Ascending aorta (tissue), 2 donors: ENCODE results near the gene MTLN. TPM values are rescaled to one million over a fixed set of nuclear protein-coding genes. Genes with fewer than 3 reads are reported as not detected.
"Not testable (repeated sequence)": the region's sequence is repeated elsewhere in the genome, so short reads cannot be mapped to it uniquely, and the experiment has no call there.

ENCODE experiments used
- DNase-seq, 2 donors: peaks; one replicate each; pipeline ENCODE4 v3.0.0-alpha.2; 2019; ENCODE audit warnings: low spot score in 2 of 2
- H3K27ac ChIP-seq, 2 donors: fragments of 200-600 bp; sonication (generic); one replicate each; pipeline ENCODE4 v1.5.1; 2016 to 2017; ENCODE audit warnings: mild to moderate bottlenecking in 1 of 2
- H3K27me3 ChIP-seq: fragments of 200-600 bp; sonication (generic); one replicate; pipeline ENCODE4 v1.5.1; 2017
- H3K36me3 ChIP-seq, 2 donors: fragments of 200-600 bp; sonication (generic); one replicate each; pipeline ENCODE4 v1.5.1; 2016
- H3K4me1 ChIP-seq, 2 donors: fragments of 200-600 bp; sonication (generic); one replicate each; pipeline ENCODE4 v1.5.1; 2016 to 2017; ENCODE audit warnings: mild to moderate bottlenecking in 1 of 2
- H3K4me3 ChIP-seq, 2 donors: fragments of 200-600 bp; sonication (generic); one replicate each; pipeline ENCODE4 v1.5.1; 2016 to 2017; ENCODE audit warnings: mild to moderate bottlenecking in 1 of 2
- H3K9me3 ChIP-seq, 2 donors: fragments of 200-600 bp; sonication (generic); one replicate each; pipeline ENCODE4 v1.5.1; 2016
- intact Hi-C: fragments of 100-400 bp; cut with DNase I; formaldehyde crosslinking; loops from one replicate; pipeline ENCODE4 v1.15.1; 2023
- total RNA-seq: library from RNA; depleted of rRNA; stranded (reverse); fragments of >200 nt; gene quantifications from one replicate; pipeline ENCODE4 v1.1.0, GENCODE V29; 2016
- TF ChIP-seq, protein P1 (sequence below), 3 experiments: fragments of 200-600 bp in 2 of 3; fragments of 450-650 bp in 1 of 3; sonication (generic) in 2 of 3; IDR thresholded peaks; one replicate each; pipeline ENCODE4 v1.5.1; 2016 to 2019; ENCODE audit warnings: antibody characterized with exemption in 3 of 3, mild to moderate bottlenecking in 1 of 3, moderate library complexity in 1 of 3

MTLN gene
- total RNA-seq, 1 donor from 2014 or later: 381 TPM

GRCh38 chr2:110215566-110216158, 3.3 kb upstream of the MTLN start:
- Histone ChIP-seq H3K36me3 (no peaks in the 10 kb centered on the region), H3K27me3 (no peaks in the 10 kb centered on the region), H3K4me1 (peaks cover 0 to 6% of the 10 kb centered on the region in 2 donors), H3K27ac (no peak overlapping the region), H3K9me3 (no peaks in the 10 kb centered on the region), H3K4me3 (no peak overlapping the region)
- intact Hi-C loops: no loop called here
- TF ChIP-seq, protein P1, sequence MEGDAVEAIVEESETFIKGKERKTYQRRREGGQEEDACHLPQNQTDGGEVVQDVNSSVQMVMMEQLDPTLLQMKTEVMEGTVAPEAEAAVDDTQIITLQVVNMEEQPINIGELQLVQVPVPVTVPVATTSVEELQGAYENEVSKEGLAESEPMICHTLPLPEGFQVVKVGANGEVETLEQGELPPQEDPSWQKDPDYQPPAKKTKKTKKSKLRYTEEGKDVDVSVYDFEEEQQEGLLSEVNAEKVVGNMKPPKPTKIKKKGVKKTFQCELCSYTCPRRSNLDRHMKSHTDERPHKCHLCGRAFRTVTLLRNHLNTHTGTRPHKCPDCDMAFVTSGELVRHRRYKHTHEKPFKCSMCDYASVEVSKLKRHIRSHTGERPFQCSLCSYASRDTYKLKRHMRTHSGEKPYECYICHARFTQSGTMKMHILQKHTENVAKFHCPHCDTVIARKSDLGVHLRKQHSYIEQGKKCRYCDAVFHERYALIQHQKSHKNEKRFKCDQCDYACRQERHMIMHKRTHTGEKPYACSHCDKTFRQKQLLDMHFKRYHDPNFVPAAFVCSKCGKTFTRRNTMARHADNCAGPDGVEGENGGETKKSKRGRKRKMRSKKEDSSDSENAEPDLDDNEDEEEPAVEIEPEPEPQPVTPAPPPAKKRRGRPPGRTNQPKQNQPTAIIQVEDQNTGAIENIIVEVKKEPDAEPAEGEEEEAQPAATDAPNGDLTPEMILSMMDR (IDR thresholded peaks at IDR 0.05): no peak
- no peak for DNase-seq

- intact Hi-C loops: no loop called here
- Histone ChIP-seq H3K36me3 (peaks cover 0 to 1% of the 10 kb centered on the region in 2 donors), H3K4me1 (peaks cover 0 to 6% of the 10 kb centered on the region in 2 donors), H3K9me3 (no peaks in the 10 kb centered on the region), H3K27me3 (no peaks in the 10 kb centered on the region), H3K4me3 (no peak overlapping the region), H3K27ac (no peak overlapping the region)
- TF ChIP-seq, protein P1 (IDR thresholded peaks at IDR 0.05): no peak
- DNase-seq: no peak
Measured at GRCh38 chr2:110215091-110215490, 2.7 kb upstream of the MTLN start.

DNA sequence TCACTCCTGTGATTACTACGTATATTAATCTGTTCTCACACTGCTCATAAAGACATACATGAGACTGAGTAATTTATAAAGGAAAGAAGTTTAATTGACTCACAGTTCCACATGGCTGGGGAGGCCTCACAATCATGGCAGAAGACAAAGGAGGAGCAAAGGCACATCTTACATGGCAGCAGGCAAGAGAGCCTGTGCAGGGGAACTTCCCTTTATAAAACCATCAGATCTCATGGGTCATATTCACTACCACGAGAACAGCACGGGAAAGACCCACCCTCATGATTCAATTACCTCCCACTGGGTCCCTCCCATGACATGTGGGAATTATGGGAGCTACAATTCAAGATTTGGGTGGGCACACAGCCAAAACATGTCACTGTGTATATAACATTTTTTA, 1.2 kb upstream of the MTLN start:
- H3K27ac ChIP-seq, H3K9me3 ChIP-seq, H3K27me3 ChIP-seq, H3K4me3 ChIP-seq, H3K4me1 ChIP-seq, H3K36me3 ChIP-seq, DNase-seq, intact Hi-C loops: not testable (repeated sequence)

- Histone ChIP-seq H3K27me3 (no peaks in the 10 kb centered on the region), H3K27ac (no peak overlapping the region), H3K4me1 (peaks cover 0 to 8% of the 10 kb centered on the region in 2 donors), H3K4me3 (peak overlapping the region in 1 of 2 donors; percentile 74), H3K9me3 (no peaks in the 10 kb centered on the region), H3K36me3 (peaks cover 0 to 4% of the 10 kb centered on the region in 2 donors)
- DNase-seq: no peak
- intact Hi-C loops: no loop called here
- TF ChIP-seq, protein P1 (IDR thresholded peaks at IDR 0.05): no peak
Measured at GRCh38 chr2:110205660-110206455, 6.5 kb downstream of the MTLN start.

DNA sequence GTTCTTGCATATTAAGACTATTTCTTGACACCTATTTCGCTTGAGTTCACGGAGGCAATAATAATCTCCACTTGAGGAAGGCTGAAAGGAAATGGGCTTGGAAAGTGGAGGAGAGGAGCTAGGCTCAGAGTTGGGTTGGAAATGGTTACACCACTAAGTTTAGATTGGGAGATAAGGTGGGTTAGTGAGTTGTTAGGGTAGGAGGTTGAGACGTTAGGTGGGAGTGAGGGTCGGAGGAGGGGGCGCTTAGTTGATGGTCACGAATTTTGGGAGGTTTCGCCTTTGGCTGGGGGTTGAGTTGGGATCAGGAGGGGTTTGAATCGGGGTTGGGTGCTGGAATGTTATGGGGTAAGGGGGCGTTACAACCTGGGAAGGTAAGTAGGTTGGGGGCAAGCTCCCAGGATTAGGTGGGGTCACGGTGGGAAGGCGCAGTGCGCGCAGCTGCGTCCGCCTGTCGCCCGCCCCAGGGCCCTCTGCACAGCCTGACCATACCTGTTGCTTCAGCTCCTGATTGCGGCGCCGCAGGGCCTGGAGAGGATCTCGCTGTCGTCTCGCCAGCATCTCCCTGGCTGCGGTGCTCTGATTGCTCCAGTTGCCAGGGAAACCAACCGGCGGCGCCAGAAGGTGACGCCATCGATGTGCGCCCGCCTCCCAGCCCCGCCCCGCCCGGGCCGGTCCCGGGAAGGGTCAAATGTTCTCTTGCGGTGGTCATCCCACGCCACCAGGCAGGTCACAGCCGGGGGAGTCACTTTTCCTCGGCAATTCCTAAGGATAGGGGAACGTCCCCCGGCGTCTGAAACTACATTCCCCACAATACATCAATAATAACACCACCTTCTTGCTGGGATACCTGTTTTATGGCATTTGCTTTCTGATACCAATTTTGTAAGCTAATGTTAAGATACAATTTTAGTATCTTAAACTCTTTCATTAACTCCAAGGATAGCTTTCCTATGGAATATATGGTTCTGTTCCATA, 7.7 kb downstream of the MTLN start, which contains the start of gene NPHP1:
TSS of gene NPHP1 (minus strand) at position 606 of the 978 bp plus-strand sequence. CDS start at position 561, 45 bp downstream.
- TF ChIP-seq, protein P1 (IDR thresholded peaks at IDR 0.05): no peak
- no peaks in the 10 kb centered on the region for H3K9me3 ChIP-seq
- intact Hi-C loops: no loop called here
- no peaks in the 10 kb centered on the region for H3K27me3 ChIP-seq
- peak; percentile 55 to 91 for DNase-seq
- H3K36me3 ChIP-seq: no peaks in the 10 kb centered on the region
- H3K27ac ChIP-seq: peak within 1 kb of the TSS; percentile 55
- H3K4me1 ChIP-seq: peaks cover 0 to 8% of the 10 kb centered on the region in 2 donors
- H3K4me3 ChIP-seq: peak within 1 kb of the TSS; percentile 74 to 87
